Myocyte (in vitro differentiated cells): ENCODE data around the gene SPDYE2B. TPM values are rescaled to one million over a fixed set of nuclear protein-coding genes. Genes with fewer than 3 reads are reported as not detected.
"Not testable (repeated sequence)": the region's sequence is repeated elsewhere in the genome, so short reads cannot be mapped to it uniquely, and the experiment has no call there.

Experiments used
- DNase-seq: peaks from one replicate; pipeline ENCODE4 v3.0.0-alpha.2; 2012; ENCODE audit warnings: low read depth
- total RNA-seq: library from RNA; depleted of rRNA; stranded (reverse); fragments of >200 nt; gene quantifications from 2 replicates; pipeline ENCODE4 v1.2.3, GENCODE V29; 2014

Gene SPDYE2B
- total RNA-seq, 1 donor from 2014 or later = not detected

DNA sequence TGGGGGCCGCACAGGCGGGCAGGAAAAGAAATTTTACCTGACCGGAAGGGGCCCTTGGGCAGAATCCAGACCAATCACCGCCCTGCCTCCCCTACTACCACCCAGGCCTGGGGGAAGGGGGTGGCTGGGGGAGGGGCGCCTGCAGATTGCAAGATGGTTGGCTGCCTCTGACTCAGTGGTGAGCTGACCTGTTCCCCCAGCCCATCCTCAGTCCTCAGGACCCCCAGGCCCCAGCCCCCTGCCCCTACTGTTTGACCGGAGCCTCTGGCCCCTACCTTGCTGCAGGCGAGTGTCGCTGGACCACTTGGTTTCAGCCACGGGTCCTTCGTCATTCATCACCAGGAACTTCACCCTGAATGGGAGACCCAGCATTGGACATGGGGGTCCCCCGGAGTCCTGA lies 11.3 kb upstream of the SPDYE2B start:
- DNase-seq = not testable (repeated sequence)

DNA sequence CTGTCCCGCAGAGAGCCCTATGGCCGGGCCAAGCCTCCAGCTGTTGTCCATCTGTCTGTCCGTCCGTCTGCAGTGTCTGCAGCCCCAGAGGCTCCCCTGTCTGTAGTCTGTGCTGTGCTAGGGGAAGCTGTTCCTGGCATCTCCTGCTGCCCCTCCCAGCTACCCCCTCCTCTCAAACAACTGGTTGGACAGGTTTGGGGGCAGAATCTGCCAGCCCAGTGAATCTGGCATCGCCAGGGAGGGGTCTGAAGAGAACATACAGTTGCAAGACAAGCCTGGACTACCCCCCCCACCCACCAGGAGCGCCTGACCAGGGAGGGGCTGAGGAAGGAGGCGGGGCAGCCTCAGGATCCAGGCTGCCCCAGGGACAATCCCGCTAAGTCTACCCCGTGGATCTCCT lies 7.4 kb upstream of the SPDYE2B start, which contains the start of gene UPK3BL1:
Gene UPK3BL1, minus strand, starts transcription at position 101 of the 400 bp plus-strand sequence. Its CDS starts 50 bp downstream, at position 51.
- DNase-seq = not testable (repeated sequence)

DNA sequence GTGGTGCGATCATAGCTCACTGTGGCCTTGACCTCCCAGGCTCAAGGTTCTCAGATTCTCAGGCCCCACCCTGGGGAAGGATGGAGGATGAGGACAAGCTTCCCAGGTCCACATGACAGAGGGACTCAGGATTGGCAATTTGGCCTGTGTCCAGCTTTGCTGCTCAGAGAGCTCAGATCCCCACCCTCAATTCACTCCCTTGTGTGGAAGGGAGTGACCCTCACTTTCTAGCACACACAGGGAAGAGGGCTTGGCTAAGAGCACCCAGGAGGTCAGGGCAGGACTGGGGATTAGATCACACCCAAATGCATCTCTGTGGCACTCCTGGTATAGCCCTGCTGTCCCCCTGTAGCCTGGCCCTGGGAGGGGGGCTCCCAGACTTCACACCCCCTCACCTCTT lies 6.7 kb upstream of the SPDYE2B start:
- DNase-seq = not testable (repeated sequence)

DNA sequence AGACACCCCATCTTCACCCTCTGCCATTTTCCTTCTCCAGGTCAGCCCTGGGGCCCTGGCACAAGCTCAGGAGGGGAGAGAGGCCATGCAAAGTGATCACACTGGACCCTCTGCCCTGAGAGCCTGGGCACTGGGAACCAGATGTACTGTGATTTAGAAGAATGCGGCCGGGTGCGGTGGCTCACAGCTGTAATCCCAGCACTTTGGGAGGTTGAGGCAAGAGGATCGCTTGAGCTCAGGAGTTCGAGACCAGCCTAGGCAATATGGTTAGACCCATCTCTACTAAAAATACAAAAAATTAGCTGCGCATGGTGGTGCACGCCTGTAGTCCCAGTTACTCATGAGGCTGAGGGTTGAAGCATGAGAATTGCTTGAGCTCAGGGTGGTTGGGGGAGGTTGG lies 2.3 kb upstream of the SPDYE2B start:
- not testable (repeated sequence) for DNase-seq

DNA sequence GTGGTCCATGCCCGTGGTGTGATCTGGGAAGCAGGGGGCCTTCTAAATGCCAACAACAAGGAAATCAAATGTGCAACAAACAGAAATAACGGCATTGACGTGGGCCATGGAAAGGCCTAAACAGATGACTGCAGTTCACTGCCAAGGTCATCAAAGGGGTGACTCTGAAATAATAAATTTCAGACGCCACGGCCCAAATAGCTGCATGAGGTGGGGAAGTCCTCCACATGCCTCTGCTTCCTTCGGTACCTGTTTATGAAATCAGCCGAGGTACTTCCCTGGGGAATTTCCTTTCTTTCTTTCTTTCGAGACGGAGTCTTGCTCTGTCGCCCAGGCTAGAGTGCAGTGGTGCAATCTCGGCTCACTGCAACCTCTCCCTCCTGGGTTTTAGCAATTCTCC lies 14.6 kb downstream of the SPDYE2B start:
- not testable (repeated sequence) for DNase-seq

DNA sequence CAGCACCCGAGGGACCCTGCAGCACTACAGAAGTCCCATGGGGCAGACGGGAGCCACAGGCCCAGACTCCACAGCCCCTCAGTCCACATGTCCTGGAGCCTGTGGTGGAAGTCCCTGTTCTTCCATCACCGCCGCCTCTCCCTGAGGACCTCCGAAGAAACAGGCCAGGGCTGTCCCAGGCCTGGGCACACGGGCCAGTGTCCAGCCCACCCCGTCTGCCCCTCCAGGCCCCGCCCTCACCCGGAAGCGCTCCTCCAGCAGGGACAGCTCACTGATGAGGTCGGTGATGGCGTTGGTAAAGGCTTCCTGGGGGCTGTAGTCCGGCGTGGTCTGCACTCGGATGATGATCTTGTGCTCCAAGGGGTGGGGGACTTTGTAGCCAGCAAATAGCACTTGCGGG lies 16.7 kb downstream of the SPDYE2B start:
- not testable (repeated sequence) for DNase-seq

DNA sequence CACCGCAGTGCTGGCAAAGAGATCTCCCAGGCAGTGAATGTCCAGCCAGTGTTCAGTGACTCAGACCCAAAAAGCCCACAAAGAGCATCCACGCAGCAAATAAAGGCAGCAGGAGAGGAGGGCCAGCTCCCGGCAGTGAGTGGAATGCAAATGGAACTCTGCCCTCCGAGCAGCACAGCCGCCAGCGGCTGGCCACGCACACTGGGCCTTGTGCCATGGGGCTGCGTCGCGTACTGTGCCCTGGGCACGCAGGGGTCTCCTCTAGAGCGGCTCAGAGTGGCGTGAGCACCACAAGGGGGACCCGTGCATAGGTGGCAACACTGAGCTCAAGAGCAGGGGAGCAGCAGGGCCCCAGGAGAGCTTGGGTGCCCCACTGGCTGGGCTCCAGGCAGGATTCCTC lies 17.4 kb downstream of the SPDYE2B start:
- DNase-seq = not testable (repeated sequence)

DNA sequence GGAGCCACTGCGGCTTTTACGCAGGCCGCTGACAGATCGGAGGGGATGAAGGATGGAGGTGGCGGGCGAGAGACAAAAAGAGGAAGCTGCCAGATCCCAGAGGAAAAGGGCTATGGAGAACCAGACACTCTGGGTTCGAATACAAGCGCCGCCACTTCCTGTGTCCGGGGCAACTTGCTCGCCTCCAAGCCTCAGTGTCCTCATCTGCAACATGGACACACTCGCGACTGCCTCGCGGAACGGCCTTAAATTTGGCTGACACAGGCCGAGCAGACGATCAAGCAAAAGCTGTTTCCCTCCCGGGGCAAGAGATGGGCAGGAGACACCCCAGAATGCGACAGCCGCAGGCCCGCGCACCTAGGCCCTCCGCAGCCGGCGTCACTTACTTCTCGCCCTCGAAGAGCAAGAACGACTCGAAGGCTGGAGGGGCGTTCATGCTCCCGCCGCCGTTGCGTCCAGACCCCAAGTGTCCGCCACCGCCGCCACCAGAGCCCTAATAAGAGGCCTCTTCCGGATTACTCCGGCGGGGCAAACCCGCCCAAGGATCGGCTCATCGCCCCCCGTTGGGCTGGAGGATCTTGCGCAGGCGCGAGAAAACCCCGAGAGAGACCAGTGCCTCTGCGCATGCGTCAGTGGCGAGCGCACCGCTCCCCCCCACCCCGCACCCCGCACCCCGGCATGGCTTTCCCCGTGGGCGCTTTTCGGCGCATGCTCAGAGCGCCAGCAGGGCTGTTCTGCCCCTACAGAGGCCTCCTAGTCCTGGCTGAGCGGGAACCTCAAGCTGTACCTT lies 21.2 kb downstream of the SPDYE2B start, which contains the start of gene POLR2J2:
Gene POLR2J2, minus strand, starts transcription at position 498 of the 790 bp plus-strand sequence. Its CDS starts 62 bp downstream, at position 436.
- not testable (repeated sequence) for DNase-seq

DNA sequence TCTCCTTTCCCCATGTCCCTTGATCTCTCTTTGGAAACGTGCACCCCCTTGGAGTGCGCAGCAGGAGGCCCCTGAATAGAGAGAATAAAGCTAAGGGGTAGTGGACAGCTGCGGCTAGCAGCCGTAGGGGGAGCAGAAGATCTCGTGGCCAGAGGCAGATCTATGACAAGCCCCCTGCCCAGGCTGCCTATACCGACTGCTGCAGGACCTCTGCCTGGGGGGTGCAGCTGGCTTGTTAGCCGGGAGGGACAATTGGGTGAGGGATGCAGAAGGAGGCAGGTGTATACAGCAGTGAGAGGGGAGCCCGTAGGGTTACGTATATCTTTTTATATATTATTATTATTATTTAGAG lies 21.8 kb downstream of the SPDYE2B start:
- DNase-seq = not testable (repeated sequence)

DNA sequence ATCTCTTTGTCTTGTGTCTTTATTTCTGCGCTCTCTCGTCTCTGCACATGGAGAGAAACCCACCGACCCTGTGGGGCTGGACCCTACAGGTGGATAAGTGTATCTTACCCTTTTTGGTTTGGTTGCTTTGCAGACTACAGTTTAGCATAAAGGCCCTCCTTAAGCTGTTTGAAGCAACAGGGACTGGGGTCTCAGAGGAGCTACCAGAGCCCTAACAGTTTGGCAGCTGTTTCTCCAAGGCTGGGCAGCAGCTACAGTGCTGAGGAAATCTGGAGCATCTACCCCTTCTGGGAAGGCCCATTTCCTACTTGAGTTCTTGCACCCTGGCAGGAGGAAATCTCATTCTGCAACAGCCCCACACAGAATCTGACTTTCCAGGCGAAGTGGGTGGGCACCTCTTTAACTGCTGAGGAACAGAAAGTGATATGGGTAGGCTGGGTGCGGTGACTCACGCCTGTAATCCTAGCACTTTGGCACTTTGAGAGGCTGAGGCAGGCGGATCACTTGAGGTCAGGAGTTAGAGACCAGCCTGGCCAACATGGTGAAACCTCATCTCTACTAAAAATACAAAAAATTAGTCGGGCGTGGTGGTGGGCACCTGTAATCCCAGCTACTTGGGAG lies 23.4 kb downstream of the SPDYE2B start:
- not testable (repeated sequence) for DNase-seq

DNA sequence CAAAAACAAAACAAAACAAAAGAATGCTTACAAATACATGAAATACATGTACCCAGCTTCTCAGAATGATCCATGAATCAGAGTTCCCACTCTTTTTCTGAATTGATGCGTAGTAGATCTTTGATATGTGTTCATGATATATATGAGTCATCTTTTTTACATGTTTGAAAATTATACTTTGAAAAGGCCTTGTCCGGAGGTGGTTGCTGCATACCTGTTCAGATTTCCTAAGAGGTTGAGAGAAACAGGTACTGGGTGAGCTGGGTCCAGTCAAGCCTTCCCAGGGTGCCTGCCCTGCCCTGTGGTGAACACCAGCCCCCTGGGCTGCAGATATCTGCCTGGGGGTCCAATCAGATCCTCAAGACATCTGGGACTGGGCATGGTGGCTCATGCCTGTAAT lies 25.4 kb downstream of the SPDYE2B start:
- not testable (repeated sequence) for DNase-seq

DNA sequence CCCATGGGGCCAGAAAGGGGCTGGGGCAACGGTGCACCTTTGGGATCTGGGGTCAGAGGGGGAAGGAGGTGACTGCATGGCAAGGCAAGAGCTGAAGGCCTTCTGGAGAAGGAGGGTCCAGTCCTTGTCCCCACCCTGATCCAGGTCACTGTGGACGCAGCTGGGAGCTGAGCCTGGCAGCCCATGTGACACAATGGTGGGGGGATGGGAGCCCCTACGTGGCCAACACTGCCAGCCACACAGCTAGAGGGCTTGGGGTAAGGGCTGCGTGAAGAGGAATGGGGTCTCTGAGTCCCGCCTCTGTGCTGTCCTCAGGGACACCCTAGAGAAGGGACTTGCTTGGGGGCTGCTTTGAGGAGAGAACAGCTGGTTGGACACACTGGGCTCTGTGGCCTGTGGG lies 30.7 kb downstream of the SPDYE2B start:
- DNase-seq = not testable (repeated sequence)

DNA sequence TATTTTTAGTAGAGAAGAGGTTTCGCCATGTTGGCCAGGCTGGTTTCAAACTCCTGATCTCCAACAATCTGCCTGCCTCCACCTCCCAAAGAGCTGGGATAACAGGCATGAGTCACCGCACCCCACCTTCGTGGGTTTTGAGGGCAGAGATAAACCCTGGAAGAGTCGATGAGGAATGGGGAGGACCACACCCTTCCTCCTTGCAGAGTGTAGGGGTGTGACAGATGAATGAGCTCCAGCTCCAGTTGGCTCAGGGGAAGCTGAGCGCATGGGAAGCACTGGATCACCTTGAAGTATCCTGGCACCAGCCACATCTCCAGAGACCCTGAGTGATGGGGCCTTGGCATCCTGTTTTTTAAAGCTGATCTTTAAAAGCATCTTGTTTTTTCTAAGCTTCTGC lies 32.4 kb downstream of the SPDYE2B start:
- DNase-seq = not testable (repeated sequence)

DNA sequence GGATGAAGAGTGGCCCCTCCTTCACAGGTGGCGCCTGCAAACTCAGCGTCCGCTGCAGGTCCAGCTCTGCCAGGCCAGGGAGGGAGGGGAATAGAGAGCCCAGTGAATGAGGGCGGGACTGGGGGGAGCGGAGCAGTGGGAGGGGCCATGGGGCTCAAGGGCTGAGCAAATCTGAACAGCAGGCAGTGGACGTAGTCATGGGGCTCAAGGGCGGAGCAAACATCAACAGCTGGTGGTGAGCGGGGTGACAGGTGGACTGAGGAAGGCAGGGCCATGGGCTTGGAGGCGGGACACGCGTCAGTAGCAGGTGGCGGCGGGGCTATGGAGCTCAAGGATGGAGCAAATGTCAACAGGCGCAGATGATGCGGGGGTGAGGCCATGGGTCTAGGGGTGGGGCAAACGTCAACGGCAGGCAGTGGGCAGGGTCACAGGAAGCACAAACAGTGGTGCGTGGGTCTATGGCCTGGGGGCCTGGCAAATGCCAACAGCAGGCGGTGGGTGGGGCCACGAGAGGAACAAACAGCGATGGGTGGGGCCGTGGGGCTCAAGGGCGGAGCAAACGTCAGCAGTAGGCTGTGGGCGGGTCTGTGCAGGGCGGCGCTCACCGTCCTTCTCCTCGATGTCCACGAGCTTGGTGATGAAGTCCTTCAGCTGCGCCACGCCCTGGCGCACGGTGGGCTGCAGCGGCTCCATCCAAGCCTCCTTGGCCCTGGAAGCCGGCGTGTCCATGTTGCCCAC lies 38.3 kb downstream of the SPDYE2B start:
- DNase-seq = not testable (repeated sequence)

DNA sequence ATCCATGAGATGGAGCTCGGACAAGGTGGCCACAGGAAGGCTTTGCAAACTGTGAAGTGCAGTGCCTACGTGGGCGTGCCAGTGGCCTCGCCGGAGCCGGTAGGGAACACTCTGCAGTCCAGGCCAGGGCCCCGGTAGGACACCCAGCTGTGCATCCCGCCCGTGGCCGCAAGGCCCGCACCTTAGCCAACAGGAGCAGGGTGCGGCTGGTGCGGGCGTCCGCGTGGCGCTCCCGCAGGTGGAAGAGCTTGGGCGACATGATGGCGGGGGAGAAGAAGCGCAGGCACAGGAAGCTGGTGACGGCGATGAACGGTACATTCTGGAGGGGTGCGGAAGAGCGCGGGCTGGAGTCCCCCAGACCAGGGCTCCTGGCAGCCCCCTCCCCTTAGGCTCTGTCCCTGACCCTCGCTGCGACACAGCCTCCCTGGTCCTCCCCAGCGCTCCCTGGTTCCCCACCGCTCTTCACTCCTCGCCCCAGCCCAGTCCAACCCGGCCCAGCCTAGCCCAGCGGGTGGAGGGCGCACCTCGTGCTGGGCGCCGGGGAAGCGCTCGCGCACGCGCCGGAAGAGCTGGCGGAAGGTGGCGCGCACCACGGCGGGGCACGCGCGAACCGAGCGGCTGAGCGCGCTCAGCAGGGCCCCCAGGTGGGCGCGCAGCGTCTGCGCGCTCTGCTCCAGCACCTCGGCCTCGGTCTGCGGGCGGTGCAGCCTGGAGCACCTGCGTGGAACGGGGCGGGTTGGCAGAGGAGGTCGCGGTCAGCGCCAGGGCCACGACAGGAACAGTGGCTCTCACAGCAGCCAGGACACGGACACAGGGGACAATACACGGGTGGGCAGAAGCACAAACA lies 39.5 kb downstream of the SPDYE2B start:
- DNase-seq = not testable (repeated sequence)

DNA sequence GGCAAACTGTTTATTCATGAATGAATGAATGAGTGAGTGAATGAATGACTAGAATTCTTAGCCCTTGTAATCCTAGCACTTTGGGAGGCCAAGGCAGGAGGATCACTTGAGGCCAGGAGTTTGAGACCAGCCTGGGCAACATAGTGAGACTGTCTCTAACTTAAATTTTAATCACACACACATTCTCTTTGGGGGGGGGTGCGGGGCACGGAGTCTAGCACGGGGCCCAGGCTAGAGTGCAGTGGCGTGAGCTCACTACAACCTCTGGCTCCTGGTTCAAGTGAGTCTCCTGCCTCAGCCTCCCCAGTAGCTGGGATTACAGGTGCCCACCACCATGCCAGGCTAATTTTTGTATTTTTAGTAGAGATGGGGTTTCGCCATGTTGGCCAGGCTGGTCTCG lies 40.5 kb downstream of the SPDYE2B start:
- DNase-seq = not testable (repeated sequence)

DNA sequence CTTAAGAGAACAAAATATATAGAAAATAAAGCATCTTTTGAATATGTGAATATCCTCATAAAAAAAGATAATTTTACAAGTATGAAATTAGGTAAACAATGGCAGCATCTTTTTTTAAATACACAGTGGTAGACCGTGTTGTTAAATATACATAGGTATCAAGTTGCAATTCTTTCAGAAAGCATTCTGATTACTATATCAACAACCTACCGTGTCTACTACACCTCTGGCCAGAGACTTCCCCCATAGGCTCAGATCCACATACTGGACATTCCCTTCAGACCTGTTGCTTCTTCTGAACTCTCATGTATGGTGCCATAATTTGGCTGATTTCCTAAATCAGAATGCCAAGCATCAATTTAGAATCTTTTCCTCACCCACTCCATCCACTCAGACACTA lies 43.9 kb downstream of the SPDYE2B start:
- DNase-seq = not testable (repeated sequence)

DNA sequence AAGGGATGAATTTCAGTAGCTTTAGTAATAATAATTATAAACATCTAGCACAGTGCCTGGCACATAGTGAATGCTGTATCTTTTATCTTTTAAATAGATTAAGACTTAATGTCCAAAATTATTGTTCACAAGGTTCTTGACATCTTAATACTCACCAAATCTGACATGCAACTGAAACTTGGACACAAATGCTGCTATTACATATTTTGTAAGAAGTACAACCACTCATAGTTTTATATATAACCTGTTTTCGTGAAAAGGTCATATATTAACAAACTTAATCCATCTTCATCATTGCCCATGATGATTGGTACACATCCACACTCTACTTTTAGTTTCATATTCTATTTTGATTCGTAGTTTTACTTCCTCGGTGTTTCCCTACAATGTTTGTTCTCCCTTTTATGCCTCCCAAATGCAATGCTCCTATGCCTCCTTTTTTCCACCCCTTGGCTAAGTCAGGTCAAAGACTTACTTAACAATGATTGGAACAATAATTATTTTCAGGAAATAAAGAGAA lies 45.0 kb downstream of the SPDYE2B start:
- not testable (repeated sequence) for DNase-seq

DNA sequence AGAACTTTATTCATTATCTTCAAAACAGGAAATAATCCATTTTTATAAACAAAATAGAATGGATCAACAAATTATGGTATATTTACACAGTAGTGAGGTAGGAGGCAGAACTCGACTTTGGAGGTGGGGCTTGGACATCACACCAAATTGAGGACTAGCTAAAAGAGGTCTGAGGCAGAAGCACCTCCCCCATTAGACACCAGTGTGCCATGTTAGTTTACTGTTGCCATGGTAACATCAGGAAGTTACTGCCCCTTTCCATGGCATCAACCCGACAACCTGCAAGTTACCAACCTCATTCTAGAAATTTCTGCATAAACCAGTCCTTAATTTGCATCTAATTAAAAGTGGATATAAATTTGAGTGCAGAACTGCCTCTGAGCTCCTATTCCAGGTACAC lies 45.9 kb downstream of the SPDYE2B start:
- DNase-seq = not testable (repeated sequence)
